NCI-H2107 (cell line): ENCODE measurements around the gene SCNM1.

Experiments used
- DNase-seq: peaks from one replicate; lab custom pipeline; 2025; lab: John Stamatoyannopoulos, UW

The SCNM1 gene, protein sequence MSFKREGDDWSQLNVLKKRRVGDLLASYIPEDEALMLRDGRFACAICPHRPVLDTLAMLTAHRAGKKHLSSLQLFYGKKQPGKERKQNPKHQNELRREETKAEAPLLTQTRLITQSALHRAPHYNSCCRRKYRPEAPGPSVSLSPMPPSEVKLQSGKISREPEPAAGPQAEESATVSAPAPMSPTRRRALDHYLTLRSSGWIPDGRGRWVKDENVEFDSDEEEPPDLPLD

GRCh38 chr1:151165738-151166504 lies at the start of gene SCNM1, which contains the start of gene LYSMD1:
TSS of gene SCNM1 (plus strand) at chr1:151166144. CDS start at chr1:151166153, 9 bp downstream.
TSS of gene LYSMD1 (minus strand) at chr1:151165902. CDS start at chr1:151165258, 644 bp downstream.
- DNase-seq = peak; percentile 97

DNA sequence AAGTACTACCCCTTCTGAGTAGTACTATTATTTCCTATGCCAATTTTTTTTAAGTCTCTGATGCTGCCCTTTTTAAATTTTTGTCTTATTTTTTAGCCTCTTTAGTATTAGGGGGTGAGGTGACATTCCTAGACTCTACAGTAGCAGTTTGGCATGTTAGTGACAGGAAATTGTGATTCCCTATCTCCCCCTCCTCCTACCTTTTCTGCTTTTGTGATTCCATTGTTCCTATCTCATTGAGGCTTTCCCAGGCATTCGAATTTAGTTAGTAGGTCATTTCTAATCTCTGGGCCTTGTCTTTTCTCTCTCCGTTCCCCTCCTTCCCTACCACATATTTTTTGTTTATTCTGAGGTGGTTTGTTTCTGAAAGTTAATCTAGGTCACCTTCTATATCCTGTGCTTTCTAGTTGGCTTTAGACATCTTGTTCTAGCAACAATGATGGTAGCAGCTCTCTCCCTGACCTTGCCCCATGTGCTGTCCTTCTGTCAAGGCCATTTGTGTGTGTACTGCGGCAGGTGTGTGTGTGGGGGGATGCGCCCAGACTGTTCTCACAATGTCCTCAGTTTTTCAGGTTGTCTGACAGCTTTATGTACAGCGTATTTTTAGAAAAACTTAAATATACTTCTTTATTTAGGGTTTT lies 41.1 kb upstream of the SCNM1 start:
- no peak for DNase-seq

- DNase-seq = no peak
These were observed 37.1 kb upstream of the SCNM1 start for GRCh38 chr1:151128800-151129199.

GRCh38 chr1:151130987-151131586 lies 34.9 kb upstream of the SCNM1 start:
- no peak for DNase-seq

DNA sequence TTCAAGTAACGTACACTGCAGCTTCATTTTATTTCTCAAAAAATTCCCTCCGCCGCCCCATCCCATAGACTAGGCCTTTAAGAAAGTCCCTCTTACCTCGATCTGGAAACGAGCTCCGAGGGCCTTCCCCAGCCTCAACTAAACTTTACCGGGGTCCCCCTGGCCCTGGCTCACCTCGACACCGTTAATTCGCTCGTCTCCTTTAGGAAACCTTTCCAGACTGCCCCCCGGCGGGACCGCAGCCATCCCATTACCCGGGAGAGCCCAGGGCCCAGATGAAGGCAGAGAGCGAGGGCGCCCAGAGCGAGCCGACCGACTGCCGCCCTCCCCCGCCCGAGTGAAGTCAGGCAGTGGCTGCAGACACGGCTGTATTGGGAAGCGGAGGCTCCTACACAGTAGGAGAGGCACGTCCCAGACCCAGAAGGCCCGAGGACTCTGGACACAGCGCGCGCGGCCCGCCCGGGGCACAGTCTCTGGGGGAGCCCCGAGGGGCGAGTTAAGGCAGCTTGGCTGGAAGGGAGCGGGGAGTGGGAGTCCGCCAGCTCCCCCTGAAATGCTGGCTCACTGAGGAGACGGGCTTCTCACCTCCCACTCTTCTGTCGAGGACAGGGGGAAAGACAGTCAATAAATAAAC lies 34.1 kb upstream of the SCNM1 start:
- DNase-seq = no peak

DNA sequence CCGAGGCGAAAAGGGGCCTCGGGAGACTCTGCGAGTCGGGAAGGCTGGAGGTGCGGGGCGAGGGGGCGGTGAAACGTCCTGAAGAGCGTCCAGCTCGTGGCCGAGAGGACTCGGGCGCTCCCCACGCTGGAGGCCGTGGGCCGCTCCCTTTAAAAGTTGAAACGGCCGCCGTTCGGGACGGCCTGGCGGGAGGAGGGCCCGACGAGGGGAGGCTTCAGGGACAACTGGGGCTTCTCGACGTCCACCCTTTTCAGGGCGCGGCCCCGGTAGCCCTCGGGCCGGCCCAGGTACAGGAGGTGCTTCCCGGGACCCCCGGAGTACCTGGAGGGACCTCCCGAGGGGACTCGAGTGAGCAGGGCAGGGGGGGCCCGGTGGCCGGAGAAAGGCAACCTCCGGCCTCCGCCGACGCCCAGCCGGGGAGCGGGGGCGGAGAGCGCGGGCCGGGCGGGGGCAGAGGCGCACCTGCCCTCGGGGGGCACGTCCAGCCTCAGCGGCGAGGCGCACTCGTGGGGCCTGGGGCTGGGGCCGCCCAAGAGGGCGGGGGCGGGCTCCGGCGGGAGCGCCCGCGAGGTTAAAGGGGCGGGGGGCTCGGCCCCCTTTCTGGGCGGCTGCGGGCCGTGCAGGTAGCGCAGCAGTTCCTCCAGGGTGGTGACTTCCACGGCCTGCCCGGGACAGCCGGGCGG lies 33.5 kb upstream of the SCNM1 start:
- DNase-seq = no peak

DNA sequence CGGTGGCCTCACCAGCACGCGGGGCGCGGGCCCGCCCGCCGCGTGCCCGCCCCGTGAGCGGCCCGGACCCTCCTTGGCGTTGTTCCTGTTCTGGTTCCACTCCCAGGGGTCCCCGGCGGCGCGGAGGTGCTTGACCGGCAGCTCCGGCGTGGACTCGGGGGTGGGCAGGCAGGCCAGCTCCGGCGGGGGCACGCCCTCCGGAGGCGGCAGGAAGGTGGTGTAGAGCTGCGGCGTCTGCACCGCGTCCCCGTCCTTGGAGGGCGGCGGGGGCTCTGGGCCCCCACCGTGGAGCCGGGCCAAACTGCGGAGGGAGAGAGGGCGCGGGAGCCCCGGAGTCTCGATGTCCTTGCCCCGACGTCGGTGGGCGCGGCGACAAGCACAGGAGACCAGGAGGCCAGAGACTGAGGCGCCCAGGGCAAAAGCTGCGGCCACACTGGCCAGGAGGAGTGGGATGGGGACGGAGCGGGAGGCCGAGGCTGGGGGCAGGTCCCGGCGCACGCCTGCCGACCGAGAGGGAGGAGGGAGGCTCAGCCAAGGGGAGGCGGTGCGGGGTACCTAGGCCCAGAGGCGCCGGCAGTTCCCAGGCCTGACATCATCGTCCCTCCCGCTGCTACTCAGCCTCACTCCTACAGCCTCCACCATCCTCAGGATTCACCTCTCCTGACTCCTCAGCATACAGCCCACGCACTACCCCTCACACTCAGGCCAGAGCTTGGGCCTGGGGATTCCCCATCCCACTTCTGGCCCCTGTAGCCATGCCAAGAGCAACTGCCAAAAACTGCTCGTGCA lies 32.7 kb upstream of the SCNM1 start:
- DNase-seq = no peak

GRCh38 chr1:151134396-151134795 lies 31.5 kb upstream of the SCNM1 start:
- no peak for DNase-seq

GRCh38 chr1:151134991-151135390 lies 31.0 kb upstream of the SCNM1 start:
- no peak for DNase-seq

- DNase-seq = no peak
These were observed 30.2 kb upstream of the SCNM1 start for GRCh38 chr1:151135433-151136385.

- DNase-seq = no peak
These were observed 28.2 kb upstream of the SCNM1 start for GRCh38 chr1:151137789-151138188.

- no peak for DNase-seq
These were observed 23.4 kb upstream of the SCNM1 start for GRCh38 chr1:151142411-151143056.

- no peak for DNase-seq
These were observed 22.9 kb upstream of the SCNM1 start for GRCh38 chr1:151143057-151143435.

- no peak for DNase-seq
These were observed 22.0 kb upstream of the SCNM1 start for GRCh38 chr1:151143986-151144385.

- DNase-seq = no peak
These were observed 21.3 kb upstream of the SCNM1 start for GRCh38 chr1:151144474-151145303.

- no peak for DNase-seq
These were observed 20.5 kb upstream of the SCNM1 start for GRCh38 chr1:151145304-151146071.

DNA sequence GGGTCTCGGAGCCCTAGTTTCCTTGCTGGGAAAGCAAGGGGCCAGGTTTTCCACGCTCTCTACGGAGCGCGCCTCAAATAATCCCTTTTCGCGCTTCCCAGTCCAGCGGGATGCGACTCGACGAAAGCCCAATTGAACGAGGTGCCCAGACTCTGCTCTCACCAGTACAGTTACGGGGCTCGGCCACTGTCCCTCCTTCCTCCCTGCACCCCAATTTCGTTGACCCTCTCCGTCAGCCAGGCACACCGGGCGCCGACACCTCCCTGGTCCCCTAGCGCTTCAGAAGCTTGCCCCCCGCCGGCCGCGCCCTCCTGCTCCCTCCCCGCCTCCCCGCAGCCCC lies 19.9 kb upstream of the SCNM1 start:
- DNase-seq = no peak
